PC-9 (cell line): ENCODE results near the gene CECR2.

Experiments
- EZH2 ChIP-seq: fragments of 200-600 bp; sonication (generic); IDR thresholded peaks from 2 replicates; pipeline ENCODE4 v1.8.0; 2017; ENCODE audit warnings: antibody characterized with exemption, low read depth
- TF ChIP-seq, protein P1 (sequence below): fragments of 200-600 bp; sonication (generic); conservative IDR thresholded peaks from 2 replicates; pipeline ENCODE4 v1.6.1; 2017; ENCODE audit warnings: mixed run types, antibody characterized with exemption, mild to moderate bottlenecking, moderate library complexity

DNA sequence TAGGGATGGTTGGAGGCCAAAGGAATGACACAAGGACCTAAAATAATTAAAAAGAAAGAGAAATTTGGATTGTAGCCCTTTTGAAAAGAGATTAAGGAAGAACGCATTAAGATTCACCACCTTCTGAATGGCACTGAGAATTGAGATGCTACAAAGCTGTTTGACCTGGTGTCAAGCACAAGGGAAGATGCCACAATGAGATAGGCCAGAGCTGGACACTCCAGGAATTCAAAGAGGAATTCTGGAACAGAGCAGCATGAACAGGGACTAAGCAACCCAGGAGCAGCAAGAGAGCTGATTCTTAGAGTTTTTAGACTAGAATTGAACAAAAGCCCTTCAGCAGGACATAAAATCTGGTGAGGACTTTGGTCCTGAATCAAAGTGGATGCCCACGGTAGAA, 11.6 kb upstream of the CECR2 start:
- TF ChIP-seq, protein P1, sequence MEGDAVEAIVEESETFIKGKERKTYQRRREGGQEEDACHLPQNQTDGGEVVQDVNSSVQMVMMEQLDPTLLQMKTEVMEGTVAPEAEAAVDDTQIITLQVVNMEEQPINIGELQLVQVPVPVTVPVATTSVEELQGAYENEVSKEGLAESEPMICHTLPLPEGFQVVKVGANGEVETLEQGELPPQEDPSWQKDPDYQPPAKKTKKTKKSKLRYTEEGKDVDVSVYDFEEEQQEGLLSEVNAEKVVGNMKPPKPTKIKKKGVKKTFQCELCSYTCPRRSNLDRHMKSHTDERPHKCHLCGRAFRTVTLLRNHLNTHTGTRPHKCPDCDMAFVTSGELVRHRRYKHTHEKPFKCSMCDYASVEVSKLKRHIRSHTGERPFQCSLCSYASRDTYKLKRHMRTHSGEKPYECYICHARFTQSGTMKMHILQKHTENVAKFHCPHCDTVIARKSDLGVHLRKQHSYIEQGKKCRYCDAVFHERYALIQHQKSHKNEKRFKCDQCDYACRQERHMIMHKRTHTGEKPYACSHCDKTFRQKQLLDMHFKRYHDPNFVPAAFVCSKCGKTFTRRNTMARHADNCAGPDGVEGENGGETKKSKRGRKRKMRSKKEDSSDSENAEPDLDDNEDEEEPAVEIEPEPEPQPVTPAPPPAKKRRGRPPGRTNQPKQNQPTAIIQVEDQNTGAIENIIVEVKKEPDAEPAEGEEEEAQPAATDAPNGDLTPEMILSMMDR: no peak
- no peak for TF ChIP-seq EZH2
